ENCODE results near the gene GAREM1. TPM values are rescaled to one million over a fixed set of nuclear protein-coding genes. Genes with fewer than 3 reads are reported as not detected.
"Not testable (repeated sequence)": the region's sequence is repeated elsewhere in the genome, so short reads cannot be mapped to it uniquely, and the experiment has no call there.

GAREM1 gene
- total RNA-seq, 1 experiment from 2014 or later, result 4.7 TPM

DNA sequence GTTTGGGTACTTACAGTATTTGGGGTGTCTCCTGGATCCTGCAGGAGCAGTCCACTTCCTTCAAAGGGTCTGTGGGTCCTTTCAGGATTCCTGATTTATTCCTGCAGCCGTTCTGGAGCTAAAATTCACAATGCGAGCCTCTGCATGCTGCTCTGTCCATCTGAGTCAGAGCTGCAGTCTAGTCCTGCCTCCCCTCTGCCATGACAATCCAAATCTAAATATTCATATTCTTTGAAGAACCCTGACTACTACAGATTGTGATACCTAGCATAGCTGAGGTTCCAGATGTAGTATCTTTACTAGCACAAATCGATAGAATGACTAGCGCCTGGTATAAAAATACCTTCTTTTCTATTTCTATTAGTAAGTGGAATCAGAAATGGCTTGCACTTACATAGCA, 31.3 kb upstream of the GAREM1 start:
- Histone ChIP-seq H3K9me3 (ENCODE audit: control insufficient read depth, insufficient read depth, low read depth, low read length) (no peaks in the 10 kb centered on the region), H3K4me3 (ENCODE audit: low read depth in 2 of 2, low read length in 2 of 2) (no peak overlapping the region), H3K36me3 (ENCODE audit: control insufficient read depth, insufficient read depth, low read length) (no peaks in the 10 kb centered on the region), H3K27ac (ENCODE audit: low read length) (no peak overlapping the region), H3K4me1 (ENCODE audit: control insufficient read depth, insufficient read depth, low read length) (no peaks in the 10 kb centered on the region), H3K27me3 (ENCODE audit: control insufficient read depth, insufficient read depth, low read length) (no peaks in the 10 kb centered on the region)
- in situ Hi-C loops (cut with HindIII; ENCODE audit: low pct_unique_long_range_greater_than_20kb, low sequenced_read_pairs), result no loop called here
- ATAC-seq, result no peak
- CTCF ChIA-PET, result no interaction called here
- DNase-seq (ENCODE audit: low read depth, low spot score), result no peak
- no TSS peak for BruUV-seq (replicated peaks)
- TF ChIP-seq POLR2AphosphoS5 (IDR thresholded peaks at IDR 0.05; ENCODE audit: low read depth, low read length) (no peak), TCF7L2 (IDR thresholded peaks at IDR 0.05; ENCODE audit: low read depth, low read length) (no peak), CTCF (IDR thresholded peaks at IDR 0.05) (no peak), REST (IDR thresholded peaks at IDR 0.05; ENCODE audit: insufficient read depth in 1 of 2, low read depth in 2 of 2, low read length in 1 of 2) (no peak), SIN3A (IDR thresholded peaks at IDR 0.05; ENCODE audit: borderline replicate concordance, insufficient read depth, low read depth, low read length) (no peak)
- POLR2A ChIA-PET, result no interaction called here
- intact Hi-C loops (cut with micrococcal nuclease; ENCODE audit: unreplicated experiment), result no loop called here

DNA sequence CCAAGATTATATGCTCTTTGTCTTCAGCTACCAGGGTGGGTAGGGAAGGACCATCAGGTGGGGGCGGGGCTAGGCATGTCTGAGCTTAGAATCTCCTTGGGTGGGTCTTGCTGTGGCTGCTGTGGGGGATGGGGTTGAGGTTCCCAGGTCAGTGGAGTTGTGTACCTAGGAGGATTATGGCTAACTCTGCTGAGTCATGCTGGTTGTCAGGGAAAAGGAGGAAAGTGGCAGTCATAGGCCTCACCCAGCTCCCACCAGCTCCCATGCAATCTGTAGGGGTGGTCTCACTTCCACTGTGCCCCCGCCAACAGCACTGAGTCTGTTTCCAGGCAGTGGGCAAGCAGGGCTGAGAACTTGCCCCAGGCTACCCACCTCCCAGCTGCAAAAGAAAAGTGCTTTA, 30.6 kb upstream of the GAREM1 start:
- H3K4me1 ChIP-seq (ENCODE audit: control insufficient read depth, insufficient read depth, low read length); H3K36me3 ChIP-seq (ENCODE audit: control insufficient read depth, insufficient read depth, low read length); H3K4me3 ChIP-seq (ENCODE audit: low read depth in 2 of 2, low read length in 2 of 2); DNase-seq (ENCODE audit: low read depth, low spot score); intact Hi-C loops (cut with micrococcal nuclease; ENCODE audit: unreplicated experiment); H3K9me3 ChIP-seq (ENCODE audit: control insufficient read depth, insufficient read depth, low read depth, low read length); H3K27ac ChIP-seq (ENCODE audit: low read length); BruUV-seq (replicated peaks); ATAC-seq; H3K27me3 ChIP-seq (ENCODE audit: control insufficient read depth, insufficient read depth, low read length); in situ Hi-C loops (cut with HindIII; ENCODE audit: low pct_unique_long_range_greater_than_20kb, low sequenced_read_pairs); POLR2A ChIA-PET; CTCF ChIA-PET: not testable (repeated sequence)

- Histone ChIP-seq H3K36me3 (ENCODE audit: control insufficient read depth, insufficient read depth, low read length) (no peaks in the 10 kb centered on the region), H3K9me3 (ENCODE audit: control insufficient read depth, insufficient read depth, low read depth, low read length) (no peaks in the 10 kb centered on the region), H3K4me1 (ENCODE audit: control insufficient read depth, insufficient read depth, low read length) (no peaks in the 10 kb centered on the region), H3K27ac (ENCODE audit: low read length) (no peak overlapping the region), H3K27me3 (ENCODE audit: control insufficient read depth, insufficient read depth, low read length) (peaks cover 3% of the 10 kb centered on the region), H3K4me3 (ENCODE audit: low read depth in 2 of 2, low read length in 2 of 2) (no peak overlapping the region)
- ChIA-PET CTCF (no interaction called here), POLR2A (no interaction called here)
- no peak for ATAC-seq
- intact Hi-C loops (cut with micrococcal nuclease; ENCODE audit: unreplicated experiment) (no loop called here), in situ Hi-C loops (cut with HindIII; ENCODE audit: low pct_unique_long_range_greater_than_20kb, low sequenced_read_pairs) (no loop called here)
- TF ChIP-seq POLR2AphosphoS5 (IDR thresholded peaks at IDR 0.05; ENCODE audit: low read depth, low read length) (no peak), REST (IDR thresholded peaks at IDR 0.05; ENCODE audit: insufficient read depth in 1 of 2, low read depth in 2 of 2, low read length in 1 of 2) (no peak), TCF7L2 (IDR thresholded peaks at IDR 0.05; ENCODE audit: low read depth, low read length) (no peak), SIN3A (IDR thresholded peaks at IDR 0.05; ENCODE audit: borderline replicate concordance, insufficient read depth, low read depth, low read length) (no peak), CTCF (IDR thresholded peaks at IDR 0.05) (no peak)
- no peak for DNase-seq (ENCODE audit: low read depth, low spot score)
- BruUV-seq (replicated peaks), result no TSS peak
These were observed 12.3 kb upstream of the GAREM1 start for GRCh38 chr18:32483002-32483401.

Measured in Panc1 (cell line).